Measurements from ENCODE around the gene GSN. TPM values are rescaled to one million over a fixed set of nuclear protein-coding genes. Genes with fewer than 3 reads are reported as not detected.

The GSN gene
- total RNA-seq, 1 donor: 253 TPM

DNA sequence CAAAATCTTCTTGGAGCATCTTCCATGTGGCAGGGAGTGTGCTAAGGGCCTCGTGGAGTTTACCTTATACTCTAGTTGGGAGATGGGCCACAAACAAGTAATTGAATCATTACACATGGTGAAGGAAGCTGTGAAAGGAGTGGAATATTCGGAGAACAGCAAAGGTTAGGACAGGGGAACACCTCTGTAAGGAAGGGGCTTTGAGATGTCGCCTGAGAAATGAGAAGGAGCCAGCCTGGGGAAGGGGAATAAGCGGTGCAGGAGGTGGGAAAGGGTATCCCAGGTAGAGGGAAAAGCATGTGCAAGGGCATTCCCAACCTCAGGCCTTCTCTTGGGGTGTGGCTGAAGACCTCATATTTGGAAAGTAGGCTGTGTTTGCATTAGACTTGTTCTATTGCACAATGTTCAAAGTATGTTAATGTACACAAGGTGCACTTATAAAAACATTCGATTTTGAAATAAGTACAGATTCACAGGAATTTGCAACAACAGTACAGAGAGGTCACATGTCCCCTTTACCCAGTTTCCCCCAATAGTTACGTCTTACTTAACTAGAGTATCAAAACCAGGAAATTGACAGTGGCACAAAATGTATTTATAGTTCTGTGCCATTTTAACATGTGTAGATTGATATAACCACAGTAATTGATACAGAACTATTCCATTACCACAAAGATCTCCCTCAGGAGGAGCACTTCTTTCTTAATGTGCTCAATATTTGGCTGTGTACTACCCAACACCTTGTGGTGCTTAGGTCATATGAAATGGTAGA is 104.5 kb downstream of the GSN start:
- DNase-seq (ENCODE audit: low read depth): peak; percentile 31
- H3K4me3 ChIP-seq (ENCODE audit: low read depth, low read length): no peak overlapping the region

DNA sequence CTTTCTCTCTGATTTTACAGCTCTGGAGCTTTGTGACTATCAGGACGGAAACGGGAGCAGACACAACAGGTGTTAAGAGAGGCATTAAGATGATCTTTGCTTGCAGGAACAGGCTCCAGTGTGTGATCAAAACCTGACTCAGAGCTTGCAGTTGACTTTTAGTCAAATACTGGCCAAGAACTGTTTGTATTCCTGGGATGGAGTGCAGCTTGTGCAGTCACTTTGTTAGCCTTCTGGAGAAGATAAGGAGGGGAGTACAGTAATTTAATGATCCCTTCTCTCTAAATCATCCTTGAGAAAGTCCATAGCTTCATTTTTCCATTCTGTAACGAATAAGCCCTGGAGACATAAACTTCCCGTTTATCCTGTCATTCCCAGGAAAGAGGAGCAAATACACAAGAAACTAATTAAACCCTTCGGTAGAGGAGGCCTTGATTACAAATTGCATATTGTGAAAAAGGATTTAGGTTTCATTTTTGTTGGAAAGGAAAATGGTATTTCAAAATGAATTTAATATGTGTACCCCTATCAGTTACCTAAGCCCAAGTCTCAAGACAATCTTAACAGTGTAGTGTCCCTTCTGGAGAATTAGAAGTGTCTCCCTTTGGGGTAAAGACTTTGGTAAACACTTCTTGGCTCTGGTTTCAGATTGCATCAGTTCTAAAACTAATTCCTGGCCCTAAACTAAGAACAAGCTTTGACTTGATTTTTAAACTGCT is 105.2 kb downstream of the GSN start:
- H3K4me3 ChIP-seq (ENCODE audit: low read depth, low read length): no peak overlapping the region
- TF ChIP-seq, protein P1, sequence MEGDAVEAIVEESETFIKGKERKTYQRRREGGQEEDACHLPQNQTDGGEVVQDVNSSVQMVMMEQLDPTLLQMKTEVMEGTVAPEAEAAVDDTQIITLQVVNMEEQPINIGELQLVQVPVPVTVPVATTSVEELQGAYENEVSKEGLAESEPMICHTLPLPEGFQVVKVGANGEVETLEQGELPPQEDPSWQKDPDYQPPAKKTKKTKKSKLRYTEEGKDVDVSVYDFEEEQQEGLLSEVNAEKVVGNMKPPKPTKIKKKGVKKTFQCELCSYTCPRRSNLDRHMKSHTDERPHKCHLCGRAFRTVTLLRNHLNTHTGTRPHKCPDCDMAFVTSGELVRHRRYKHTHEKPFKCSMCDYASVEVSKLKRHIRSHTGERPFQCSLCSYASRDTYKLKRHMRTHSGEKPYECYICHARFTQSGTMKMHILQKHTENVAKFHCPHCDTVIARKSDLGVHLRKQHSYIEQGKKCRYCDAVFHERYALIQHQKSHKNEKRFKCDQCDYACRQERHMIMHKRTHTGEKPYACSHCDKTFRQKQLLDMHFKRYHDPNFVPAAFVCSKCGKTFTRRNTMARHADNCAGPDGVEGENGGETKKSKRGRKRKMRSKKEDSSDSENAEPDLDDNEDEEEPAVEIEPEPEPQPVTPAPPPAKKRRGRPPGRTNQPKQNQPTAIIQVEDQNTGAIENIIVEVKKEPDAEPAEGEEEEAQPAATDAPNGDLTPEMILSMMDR (IDR thresholded peaks at IDR 0.05; ENCODE audit: insufficient read depth, low read length): no peak
- DNase-seq (ENCODE audit: low read depth): peak; percentile 81

More for the DNA sequence above, 104.5 kb downstream of the GSN start:
- TF ChIP-seq, protein P1 (IDR thresholded peaks at IDR 0.05; ENCODE audit: insufficient read depth, low read length): no peak

DNA sequence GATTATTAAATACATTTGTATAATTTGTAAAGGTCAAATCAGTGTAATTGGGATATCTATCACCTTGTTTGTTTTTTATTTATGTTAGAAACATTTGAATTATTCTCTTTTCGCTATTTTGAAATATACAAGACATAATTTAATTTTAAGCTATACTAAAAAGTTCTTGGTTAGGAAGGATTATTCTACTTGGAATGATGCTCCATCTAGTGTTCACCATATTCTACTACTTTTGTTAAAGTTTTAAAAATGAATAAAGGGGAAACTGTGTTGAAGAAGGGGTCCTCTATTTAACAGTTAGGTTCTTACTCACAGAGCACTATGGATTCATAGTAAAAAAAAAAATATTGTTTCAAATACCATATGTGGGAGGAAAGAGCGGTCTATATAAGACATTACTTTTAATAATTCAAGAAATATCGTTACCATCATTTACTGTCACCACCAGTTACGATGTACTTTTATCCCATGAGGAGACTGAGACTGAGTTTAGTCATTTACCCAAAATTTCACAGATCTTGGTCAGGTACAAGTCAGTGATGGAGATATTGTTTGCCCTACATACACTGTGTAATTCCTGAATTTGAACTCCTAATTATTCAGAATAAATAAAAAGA is 108.4 kb downstream of the GSN start:
- DNase-seq (ENCODE audit: low read depth): peak; percentile 69
- TF ChIP-seq, protein P1 (IDR thresholded peaks at IDR 0.05; ENCODE audit: insufficient read depth, low read length): peak; percentile 46
- H3K4me3 ChIP-seq (ENCODE audit: low read depth, low read length): no peak overlapping the region

DNA sequence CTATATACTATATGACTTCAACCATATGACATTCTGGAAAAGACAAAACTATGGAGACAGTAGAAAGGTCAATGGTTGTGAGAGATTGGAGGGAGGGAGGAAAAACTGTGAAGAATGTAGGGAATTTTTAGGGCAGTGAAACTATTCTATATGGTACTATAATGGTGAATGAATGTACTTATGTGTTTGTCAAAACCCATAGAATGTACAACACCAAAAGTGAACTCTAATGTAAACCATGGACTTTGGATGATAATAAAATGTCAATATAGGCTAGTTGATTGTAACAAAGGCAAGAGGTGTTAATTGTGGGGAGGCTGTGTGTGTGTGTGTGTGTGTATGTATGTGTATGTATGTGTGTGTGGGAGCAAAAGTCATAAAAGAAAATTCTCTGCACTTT is 112.9 kb downstream of the GSN start:
- H3K4me3 ChIP-seq (ENCODE audit: low read depth, low read length): no peak overlapping the region
- no peak for DNase-seq (ENCODE audit: low read depth)
- TF ChIP-seq, protein P1 (IDR thresholded peaks at IDR 0.05; ENCODE audit: insufficient read depth, low read length): no peak

Other genes with a start within 250 kb of the GSN start
- gene C5, start 217.9 kb upstream of the GSN start, total RNA-seq (ENCODE audit: low replicate concordance): 2.9 and 13.8 TPM in 2 replicates
- gene CNTRL, start 193.2 kb upstream of the GSN start, total RNA-seq (ENCODE audit: low replicate concordance): 11.2 and 15.2 TPM in 2 replicates
- 24.0 and 47.8 TPM in 2 replicates for gene RAB14, start 66.3 kb upstream of the GSN start, total RNA-seq (ENCODE audit: low replicate concordance)
- 115 and 128 TPM in 2 replicates for gene STOM, start 102.1 kb downstream of the GSN start, total RNA-seq (ENCODE audit: low replicate concordance)
- gene GGTA1, start 231.7 kb downstream of the GSN start, total RNA-seq (ENCODE audit: low replicate concordance): 0.18 TPM in 1 of 2 replicates, not detected in the other

Data from fibroblast of the aortic adventitia (primary cell).